HL-60/S4 (cell line): ENCODE measurements around the gene ZC3H12C.

ENCODE experiments used
- in situ Hi-C: fragments of 300-500 bp; cut with MboI; formaldehyde crosslinking; loops from 2 replicates; pipeline ENCODE4 v1.14.3; 2022; ENCODE audit warnings: low sequenced_read_pairs

ZC3H12C gene

DNA sequence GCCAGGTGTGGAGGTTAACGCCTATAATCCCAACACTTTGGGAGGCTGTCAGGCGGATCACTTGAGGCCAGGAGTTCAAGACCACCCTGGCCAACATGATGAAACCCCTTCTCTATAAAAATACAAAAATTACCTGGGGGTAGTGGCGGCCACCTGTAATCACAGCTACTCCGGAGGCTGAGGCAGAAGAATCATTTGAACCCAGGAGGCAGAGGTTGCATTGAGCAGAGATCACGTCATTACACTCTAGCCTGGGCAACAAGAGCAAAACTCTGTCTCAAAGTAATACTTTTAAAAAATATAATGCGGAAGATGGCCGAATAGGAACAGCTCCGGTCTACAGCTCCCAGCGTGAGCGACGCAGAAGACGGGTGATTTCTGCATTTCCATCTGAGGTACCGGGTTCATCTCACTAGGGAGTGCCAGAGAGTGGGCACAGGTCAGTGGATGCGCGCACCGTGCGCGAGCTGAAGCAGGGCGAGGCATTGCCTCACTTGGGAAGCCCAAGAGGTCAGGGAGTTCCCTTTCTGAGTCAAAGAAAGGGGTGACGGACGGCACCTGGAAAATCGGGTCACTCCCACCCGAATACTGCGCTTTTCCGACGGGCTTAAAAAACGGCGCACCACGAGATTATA, 115.6 kb downstream of the ZC3H12C start:
- in situ Hi-C loops: loop anchor here (10.0 to 25.0 kb wide), 3 partner anchors 166 to 1029 kb away; partner anchors contain the start of gene POU2AF2

DNA sequence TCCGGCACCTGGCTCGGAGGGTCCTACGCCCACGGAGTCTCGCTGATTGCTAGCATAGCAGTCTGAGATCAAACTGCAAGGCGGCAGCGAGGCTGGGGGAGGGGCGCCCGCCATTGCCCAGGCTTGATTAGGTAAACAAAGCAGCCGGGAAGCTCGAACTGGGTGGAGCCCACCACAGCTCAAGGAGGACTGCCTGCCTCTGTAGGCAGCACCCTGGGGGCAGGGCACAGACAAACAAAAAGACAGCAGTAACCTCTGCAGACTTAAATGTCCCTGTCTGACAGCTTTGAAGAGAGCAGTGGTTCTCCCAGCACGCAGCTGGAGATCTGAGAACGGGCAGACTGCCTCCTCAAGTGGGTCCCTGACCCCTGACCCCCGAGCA, 116.1 kb downstream of the ZC3H12C start:
- in situ Hi-C loops: loop anchor here (10.0 to 25.0 kb wide), 3 partner anchors 165 to 1028 kb away; partner anchors contain the start of gene POU2AF2

DNA sequence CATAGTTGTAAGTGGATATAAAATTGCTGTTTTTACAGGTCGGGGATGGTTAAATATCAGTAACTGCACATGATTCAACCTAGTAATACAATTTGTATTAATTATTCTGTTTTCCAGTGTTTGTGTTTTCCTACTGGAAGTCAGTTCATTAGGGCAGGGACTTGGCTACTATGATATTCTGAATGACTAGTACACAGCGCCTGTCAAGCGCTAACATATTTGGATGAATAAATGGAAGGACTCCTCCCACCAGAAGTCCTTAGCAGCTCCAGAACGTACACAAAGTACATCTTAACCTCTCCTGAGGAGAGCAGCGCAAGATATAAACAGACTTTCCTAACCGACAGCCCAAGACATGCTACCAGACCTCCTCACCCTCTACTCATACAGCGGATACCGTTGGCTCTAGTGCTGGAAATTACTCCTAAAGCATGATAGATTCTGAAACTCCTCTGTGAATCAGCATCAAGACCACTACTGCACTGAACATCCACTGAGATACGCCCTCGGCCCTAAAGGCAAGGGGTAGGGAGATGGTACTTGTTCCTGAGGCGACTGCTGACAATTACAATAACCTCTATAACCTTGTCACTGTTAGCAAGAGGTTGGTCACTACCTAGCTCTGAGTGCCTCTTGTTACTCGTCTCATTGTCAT, 124.2 kb downstream of the ZC3H12C start:
- in situ Hi-C loops: loop anchor here (25.0 kb wide), 1 partner anchor 1020 kb away; the partner anchor contains the start of gene POU2AF2

DNA sequence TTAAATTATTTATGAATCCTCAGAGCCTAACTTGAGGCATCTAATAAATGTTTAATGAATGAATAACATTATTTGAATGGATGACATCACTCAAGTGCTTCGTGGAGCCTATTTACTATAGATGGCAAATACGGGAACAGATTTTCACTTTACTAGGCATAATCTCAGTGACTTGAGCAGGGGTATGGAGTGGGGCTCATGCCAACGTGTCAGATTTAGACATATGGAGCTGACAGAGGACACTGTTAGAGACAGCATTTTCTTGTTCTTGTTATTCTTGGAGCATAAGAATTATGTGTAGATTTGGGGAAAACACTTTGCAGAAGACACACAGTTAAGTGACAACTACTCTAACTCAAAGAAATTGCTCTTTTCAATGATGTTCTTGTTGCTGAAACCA, 124.7 kb downstream of the ZC3H12C start:
- in situ Hi-C loops: loop anchor here (25.0 kb wide), 1 partner anchor 1019 kb away; the partner anchor contains the start of gene POU2AF2

DNA sequence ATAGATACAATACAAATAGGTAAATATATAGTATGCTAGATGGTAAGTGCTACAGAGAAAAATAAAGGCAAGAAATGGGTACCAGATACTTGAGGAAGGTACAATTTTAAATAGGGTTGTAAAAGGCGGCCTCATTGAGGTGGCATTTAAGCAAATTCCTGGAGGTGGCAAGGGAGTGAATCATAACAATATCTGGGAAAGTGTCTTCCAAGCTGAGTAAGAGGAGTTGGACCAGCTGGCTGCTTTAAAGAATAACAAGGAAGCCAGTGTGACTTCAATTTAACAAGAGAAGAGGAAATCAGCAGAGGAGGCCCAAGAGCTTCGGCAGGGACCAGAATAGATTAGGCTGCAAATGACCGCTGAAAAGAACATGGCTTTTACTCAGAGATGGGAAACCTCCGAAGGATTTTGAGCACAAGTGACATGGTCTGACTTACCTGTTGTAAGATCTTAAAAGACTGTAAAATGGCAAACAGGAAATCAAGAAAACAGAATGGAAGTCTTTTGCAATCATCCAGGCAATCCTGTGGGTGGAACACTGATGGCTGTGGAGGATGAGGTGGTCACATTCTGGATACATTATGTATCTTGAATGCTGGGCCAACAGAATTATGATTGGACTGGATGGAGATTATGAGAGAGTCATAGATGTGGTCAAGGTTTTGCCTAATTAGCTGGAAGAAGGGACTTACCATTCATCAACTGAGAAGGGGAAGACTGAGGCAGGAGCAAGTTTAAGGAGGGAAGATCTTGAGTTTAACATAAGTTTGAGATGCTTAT, 126.0 kb downstream of the ZC3H12C start:
- in situ Hi-C loops: loop anchor here (25.0 kb wide), 1 partner anchor 1018 kb away; the partner anchor contains the start of gene POU2AF2
